Embryonic facial prominence (tissue), 1 donor: ENCODE measurements around the gene LGR4.
"Not testable (repeated sequence)": the region's sequence is repeated elsewhere in the genome, so short reads cannot be mapped to it uniquely, and the experiment has no call there.

Experiments used
- DNase-seq: peaks from one replicate; pipeline ENCODE4 v3.0.0-alpha.2; 2016; ENCODE audit errors: extremely low spot score

LGR4 gene

GRCh38 chr11:27352781-27353180, 119.8 kb downstream of the LGR4 start:
- no peak for DNase-seq

DNA sequence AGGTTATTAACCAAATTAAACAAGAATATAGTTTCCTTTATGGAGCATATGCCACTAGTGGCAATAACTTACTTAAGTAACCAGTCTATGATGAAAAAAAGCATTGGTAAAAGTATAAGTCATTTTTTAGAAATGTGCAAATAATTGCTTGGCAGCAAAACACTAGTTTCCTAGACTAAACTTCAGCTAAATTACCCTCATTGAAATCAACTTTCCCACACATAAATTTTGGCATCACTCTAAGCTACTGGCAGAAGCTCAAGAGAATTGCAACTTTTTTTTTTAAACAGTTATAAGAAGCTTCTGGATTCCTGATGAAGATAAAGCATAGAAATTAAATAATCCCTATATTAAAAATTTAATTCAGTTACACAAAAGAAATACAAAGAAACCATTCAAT, 122.1 kb downstream of the LGR4 start:
- no peak for DNase-seq

- no peak for DNase-seq
Measured at GRCh38 chr11:27349919-27350318, 122.7 kb downstream of the LGR4 start.

DNA sequence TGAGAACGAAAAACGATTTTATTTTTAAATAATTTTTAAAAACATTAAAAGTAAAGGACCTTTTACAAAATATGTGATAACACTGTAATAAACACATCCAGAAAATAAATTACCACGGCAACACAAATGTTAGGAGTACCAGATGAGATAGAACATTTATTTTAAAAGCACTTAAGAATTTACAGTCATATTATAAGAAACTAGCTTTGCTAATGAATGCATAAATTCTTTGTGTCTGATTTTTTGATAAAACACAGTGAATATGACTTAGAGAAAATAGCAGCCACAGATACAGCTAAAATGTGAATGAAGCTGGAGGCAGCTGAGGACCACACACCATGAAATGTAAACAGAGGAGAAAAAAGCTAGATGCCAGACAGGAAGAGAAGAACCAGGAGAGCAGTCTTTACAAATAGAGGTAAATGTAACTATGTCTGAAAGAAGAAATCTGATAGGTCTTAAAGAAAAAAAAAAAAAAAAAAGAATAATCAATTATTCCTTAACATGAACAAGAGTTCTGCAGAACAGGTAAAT, 124.2 kb downstream of the LGR4 start:
- DNase-seq = no peak

GRCh38 chr11:27347359-27348339, 124.9 kb downstream of the LGR4 start:
- DNase-seq = no peak

DNA sequence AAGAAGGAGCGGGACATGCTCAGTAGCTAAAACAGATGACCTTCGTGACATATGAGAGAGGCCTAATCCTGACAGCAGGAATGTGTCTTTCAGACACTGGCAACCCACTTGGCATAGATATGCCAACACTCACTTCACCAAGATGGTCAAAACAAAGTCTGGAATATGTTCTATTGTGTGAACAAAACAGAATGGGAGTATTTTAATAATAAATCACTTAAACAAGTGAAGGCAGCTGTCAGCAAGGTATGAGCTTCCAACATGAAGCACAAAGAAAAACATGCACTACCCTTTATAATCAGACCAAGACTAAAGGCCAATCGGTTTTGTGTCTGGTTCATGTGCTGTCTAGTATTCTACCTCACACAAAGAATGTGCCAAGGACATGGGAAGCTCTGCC, 132.6 kb downstream of the LGR4 start:
- no peak for DNase-seq

- DNase-seq = not testable (repeated sequence)
Measured at GRCh38 chr11:27334764-27335163, 137.8 kb downstream of the LGR4 start.

DNA sequence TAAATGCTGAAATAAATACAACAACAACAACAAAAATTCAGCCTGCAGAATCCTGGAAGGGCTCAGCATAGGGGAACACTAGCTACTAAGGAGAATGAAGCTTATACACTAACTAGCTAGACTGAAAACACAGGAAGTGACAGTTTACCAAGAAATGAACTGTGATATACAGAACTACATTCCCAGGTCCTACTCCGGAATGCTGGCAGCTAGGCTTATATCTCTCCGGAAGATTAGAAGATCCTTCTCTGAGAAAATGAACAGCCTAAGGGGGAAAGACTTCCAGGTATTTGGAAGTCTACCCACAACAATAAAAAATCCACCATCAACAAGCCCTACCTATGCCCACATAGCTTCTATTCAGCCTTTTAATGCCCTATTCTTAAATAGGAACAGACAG, 140.6 kb downstream of the LGR4 start:
- no peak for DNase-seq

- no peak for DNase-seq
Measured at GRCh38 chr11:27330633-27331270, 141.8 kb downstream of the LGR4 start.

DNA sequence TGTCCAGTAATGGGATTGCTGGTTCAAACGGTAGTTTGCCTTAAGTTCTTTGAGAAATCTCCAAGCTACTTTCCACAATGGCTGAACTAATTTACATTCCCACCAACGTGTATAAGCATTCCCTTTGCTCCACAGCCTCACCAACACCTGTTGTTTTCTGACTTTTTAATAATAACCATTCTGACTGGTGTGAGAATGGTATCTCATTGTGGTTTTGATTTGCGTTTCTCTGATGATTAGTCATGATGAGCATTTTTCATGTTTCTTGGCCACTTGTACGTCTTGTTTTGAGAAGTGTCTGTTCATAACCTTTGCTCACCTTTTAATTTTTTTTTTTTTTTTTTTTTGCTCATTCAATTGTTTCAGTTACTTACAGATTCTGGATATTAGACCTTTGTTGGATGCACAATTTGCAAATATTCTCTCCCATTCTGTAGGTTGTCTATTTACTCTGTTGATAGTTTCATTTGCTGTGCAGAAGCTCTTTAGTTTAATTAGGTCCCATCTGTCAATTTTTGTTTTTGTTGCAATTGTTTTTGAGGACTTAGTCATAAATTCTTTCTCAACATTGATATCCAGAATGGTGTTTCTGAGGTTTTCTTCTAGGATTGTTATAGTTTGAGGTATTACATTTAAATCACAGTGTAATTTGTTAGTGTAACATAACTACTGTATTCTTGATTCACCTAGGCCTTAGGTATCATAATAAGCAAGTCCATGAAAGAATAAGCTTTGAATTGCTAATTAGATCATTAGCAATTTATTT, 142.5 kb downstream of the LGR4 start:
- DNase-seq = no peak

GRCh38 chr11:27328614-27329013, 144.0 kb downstream of the LGR4 start:
- no peak for DNase-seq

GRCh38 chr11:27327064-27327463, 145.5 kb downstream of the LGR4 start:
- DNase-seq = not testable (repeated sequence)

DNA sequence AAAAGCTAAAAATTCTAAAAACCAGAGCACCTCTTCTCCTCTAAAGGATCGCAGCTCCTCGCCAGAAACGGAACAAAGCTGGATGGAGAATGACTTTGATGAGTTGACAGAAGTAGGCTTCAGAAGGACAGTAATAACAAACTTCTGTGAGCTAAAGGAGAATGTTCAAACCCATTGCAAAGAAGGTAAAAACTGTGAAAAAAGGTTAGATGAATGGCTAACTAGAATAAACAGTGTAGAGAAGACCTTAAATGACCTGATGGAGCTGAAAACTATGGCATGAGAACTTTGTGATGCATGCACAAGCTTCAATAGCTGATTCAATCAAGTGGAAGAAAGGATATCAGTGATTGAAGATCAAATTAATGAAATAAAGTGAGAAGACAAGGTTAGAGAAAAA, 150.4 kb downstream of the LGR4 start:
- not testable (repeated sequence) for DNase-seq

DNA sequence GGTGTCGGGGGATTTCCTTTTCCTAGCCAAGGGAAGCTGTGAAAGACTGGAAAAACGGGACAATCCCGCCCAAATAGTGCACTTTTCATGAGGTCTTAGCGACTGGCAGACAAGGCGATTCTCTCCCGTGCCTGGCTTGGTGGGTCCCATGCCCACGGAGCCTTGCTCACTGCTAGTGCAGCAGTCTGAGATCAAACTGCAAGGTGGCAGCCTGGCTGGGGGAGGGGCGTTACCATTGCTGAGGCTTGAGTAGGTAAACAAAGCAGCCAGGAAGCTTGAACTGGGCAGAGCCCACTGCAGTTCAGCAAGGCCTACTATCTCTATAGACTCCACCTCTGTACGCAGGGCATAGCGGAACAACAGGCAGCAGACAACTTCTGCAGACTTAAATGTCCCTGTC, 151.2 kb downstream of the LGR4 start:
- not testable (repeated sequence) for DNase-seq

DNA sequence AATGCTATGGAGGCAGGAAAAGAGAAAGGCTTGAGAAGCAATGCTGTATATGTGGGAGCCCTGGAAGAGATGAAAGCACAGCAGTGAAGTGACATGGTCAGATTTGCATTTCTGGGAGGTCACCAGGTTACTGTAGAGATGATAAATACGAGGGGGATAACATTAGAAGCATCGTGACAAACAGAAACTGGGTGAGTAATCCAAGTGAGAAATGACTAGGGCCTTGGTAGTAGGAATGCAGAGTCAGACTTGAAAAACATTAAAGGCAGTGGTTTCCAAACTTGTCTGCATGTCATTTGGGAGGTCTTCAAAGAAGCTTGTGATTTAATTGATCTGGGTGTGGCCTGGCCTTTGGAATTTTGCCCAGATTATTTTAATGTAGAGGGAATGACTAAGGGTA, 153.5 kb downstream of the LGR4 start:
- no peak for DNase-seq

- DNase-seq = no peak
Measured at GRCh38 chr11:27317751-27318150, 154.8 kb downstream of the LGR4 start.
